ENCODE results near the gene SERINC3.

GRCh38 chr20:44491635-44492395 lies 30.1 kb downstream of the SERINC3 start:
- no peak for TF ChIP-seq CTCF (IDR thresholded peaks at IDR 0.05)
- TF ChIP-seq POLR2AphosphoS5 (IDR thresholded peaks at IDR 0.05) = no peak
- no peak for TF ChIP-seq POLR2A (IDR thresholded peaks at IDR 0.05)
- no peak for TF ChIP-seq EP300 (IDR thresholded peaks at IDR 0.05)

Data from gastroesophageal sphincter (tissue), 3 donors.